WTC11 (cell line): ENCODE measurements around the gene CCDC51.

ENCODE experiments used
- ATF1 ChIP-seq: sonication (generic); formaldehyde crosslinking; IDR thresholded peaks from 2 replicates; pipeline ENCODE4 v1.8.1; 2023; ENCODE audit warnings: mild to moderate bottlenecking, moderate library complexity, missing genetic modification reagents
- CREB1 ChIP-seq: sonication (generic); formaldehyde crosslinking; IDR thresholded peaks from 2 replicates; pipeline ENCODE4 v1.8.0; 2023; ENCODE audit warnings: mild to moderate bottlenecking, missing genetic modification reagents
- CTCF ChIP-seq: fragments of 200-600 bp; IDR thresholded peaks from 2 replicates; pipeline ENCODE4 v1.8.0; 2022; ENCODE audit warnings: antibody characterized with exemption
- GTF2I ChIP-seq: fragments of 250-450 bp; sonication (Bioruptor Pico); conservative IDR thresholded peaks from 2 replicates; pipeline ENCODE4 v1.4.0; 2021; ENCODE audit warnings: mild to moderate bottlenecking
- IRF1 ChIP-seq: sonication (generic); formaldehyde crosslinking; IDR thresholded peaks from 2 replicates; pipeline ENCODE4 v1.8.0; 2023; ENCODE audit warnings: missing genetic modification reagents
- MAX ChIP-seq: sonication (generic); formaldehyde crosslinking; IDR thresholded peaks from 2 replicates; pipeline ENCODE4 v1.8.0; 2022; ENCODE audit warnings: mild to moderate bottlenecking, missing genetic modification reagents
- NFYB ChIP-seq: sonication (generic); formaldehyde crosslinking; conservative IDR thresholded peaks from 2 replicates; pipeline ENCODE4 v1.8.0; 2022; ENCODE audit warnings: low read depth, missing genetic modification reagents
- NR2C2 ChIP-seq: sonication (generic); formaldehyde crosslinking; IDR thresholded peaks from 2 replicates; pipeline ENCODE4 v1.8.0; 2022; ENCODE audit warnings: mild to moderate bottlenecking, missing genetic modification reagents
- SOX15 ChIP-seq: fragments of 250-450 bp; sonication (Bioruptor Pico); IDR thresholded peaks from 2 replicates; pipeline ENCODE4 v1.9.0; 2021; ENCODE audit warnings: mild to moderate bottlenecking
- SP1 ChIP-seq: sonication (generic); formaldehyde crosslinking; conservative IDR thresholded peaks from 2 replicates; pipeline ENCODE4 v1.8.1; 2022; ENCODE audit warnings: missing genetic modification reagents
- STAT6 ChIP-seq: sonication (generic); formaldehyde crosslinking; conservative IDR thresholded peaks from 2 replicates; pipeline ENCODE4 v1.8.1; 2023; ENCODE audit warnings: mild to moderate bottlenecking, low read depth, missing genetic modification reagents, moderate library complexity
- TEAD4 ChIP-seq: sonication (generic); formaldehyde crosslinking; IDR thresholded peaks from 2 replicates; pipeline ENCODE4 v1.8.0; 2022; ENCODE audit warnings: mild to moderate bottlenecking, missing genetic modification reagents

GRCh38 chr3:48397767-48398681 is 41.9 kb downstream of the CCDC51 start:
- no peak for TF ChIP-seq NFYB (CRISPR knock-in tag)
- no peak for TF ChIP-seq CTCF
- TF ChIP-seq NR2C2 (CRISPR knock-in tag) = no peak
- TF ChIP-seq IRF1 (CRISPR knock-in tag) = no peak
- no peak for TF ChIP-seq GTF2I (CRISPR knock-in tag)
- no peak for TF ChIP-seq SOX15 (CRISPR knock-in tag)
- TF ChIP-seq MAX (CRISPR knock-in tag) = no peak
- no peak for TF ChIP-seq TEAD4 (CRISPR knock-in tag)
- TF ChIP-seq SP1 (CRISPR knock-in tag) = no peak
- TF ChIP-seq STAT6 = no peak
- TF ChIP-seq ATF1 (CRISPR knock-in tag) = no peak
- TF ChIP-seq CREB1 (CRISPR knock-in tag) = no peak
